ENCODE data around the gene SEC14L6. TPM values are rescaled to one million over a fixed set of nuclear protein-coding genes. Genes with fewer than 3 reads are reported as not detected.

SEC14L6 gene
- total RNA-seq, 4 donors from 2014 or later, result 0.22 to 3.0 (median 0.54) TPM

- 100% methylated on average over 2 of the region's 12 CpGs; no CpG with 5 or more reads in 1 of the 2 donors for WGBS, 2 donors (ENCODE audit: low coverage in 1 of 2)
- no peaks in the 10 kb centered on the region for H3K9me3 ChIP-seq
- peaks cover 54% of the 10 kb centered on the region for H3K27me3 ChIP-seq
- H3K4me1 ChIP-seq, result no peaks in the 10 kb centered on the region
- no peak for ATAC-seq
- H3K4me3 ChIP-seq, result no peak overlapping the region
- no peak overlapping the region for H3K27ac ChIP-seq
- no peaks in the 10 kb centered on the region for H3K36me3 ChIP-seq
- no peak for TF ChIP-seq EP300 (IDR thresholded peaks at IDR 0.05)
- TF ChIP-seq POLR2A (IDR thresholded peaks at IDR 0.05), result no peak
- no peak for TF ChIP-seq CTCF (IDR thresholded peaks at IDR 0.05)
- TF ChIP-seq POLR2AphosphoS5 (IDR thresholded peaks at IDR 0.05), result no peak
These were observed 54.4 kb downstream of the SEC14L6 start for GRCh38 chr22:30492144-30492543.

- H3K27ac ChIP-seq, result no peak overlapping the region
- no CpG with 5 or more reads among the region's 7 CpGs for WGBS, 2 donors (ENCODE audit: low coverage in 1 of 2)
These were observed 55.2 kb downstream of the SEC14L6 start for GRCh38 chr22:30491381-30491780.

GRCh38 chr22:30490399-30490798, 56.1 kb downstream of the SEC14L6 start:
- H3K27me3 ChIP-seq, result peaks cover 50% of the 10 kb centered on the region
- TF ChIP-seq CTCF (IDR thresholded peaks at IDR 0.05) (no peak), POLR2AphosphoS5 (IDR thresholded peaks at IDR 0.05) (no peak), EP300 (IDR thresholded peaks at IDR 0.05) (no peak), POLR2A (IDR thresholded peaks at IDR 0.05) (no peak)

More at GRCh38 chr22:30491381-30491780, 55.2 kb downstream of the SEC14L6 start:
- no peak for TF ChIP-seq EP300 (IDR thresholded peaks at IDR 0.05)
- no peaks in the 10 kb centered on the region for H3K36me3 ChIP-seq
- no peaks in the 10 kb centered on the region for H3K9me3 ChIP-seq
- peaks cover 54% of the 10 kb centered on the region for H3K27me3 ChIP-seq
- H3K4me3 ChIP-seq, result no peak overlapping the region
- H3K4me1 ChIP-seq, result no peaks in the 10 kb centered on the region
- no peak for ATAC-seq

GRCh38 chr22:30488121-30488520, 58.4 kb downstream of the SEC14L6 start:
- Histone ChIP-seq H3K4me1 (peaks cover 0 to 5% (median 0%) of the 10 kb centered on the region in 3 donors), H3K36me3 (no peaks in the 10 kb centered on the region), H3K9me3 (no peaks in the 10 kb centered on the region), H3K27me3 (peaks cover 31% of the 10 kb centered on the region), H3K27ac (no peak overlapping the region), H3K4me3 (no peak overlapping the region)
- no peak for ATAC-seq
- TF ChIP-seq CTCF (IDR thresholded peaks at IDR 0.05), result no peak
- no peak for TF ChIP-seq POLR2AphosphoS5 (IDR thresholded peaks at IDR 0.05)
- TF ChIP-seq POLR2A (IDR thresholded peaks at IDR 0.05), result no peak
- no peak for TF ChIP-seq EP300 (IDR thresholded peaks at IDR 0.05)
- WGBS, 2 donors (ENCODE audit: low coverage in 1 of 2), result 54 to 76% methylated on average over 3 to 6 of the region's 7 CpGs

More at GRCh38 chr22:30490399-30490798, 56.1 kb downstream of the SEC14L6 start:
- H3K4me3 ChIP-seq, result no peak overlapping the region
- WGBS, 2 donors (ENCODE audit: low coverage in 1 of 2), result 73% methylated on average over 6 of the region's 11 CpGs; no CpG with 5 or more reads in 1 of the 2 donors
- H3K4me1 ChIP-seq, result peaks cover 0 to 2% (median 0%) of the 10 kb centered on the region in 3 donors
- no peak for ATAC-seq
- no peaks in the 10 kb centered on the region for H3K36me3 ChIP-seq
- H3K27ac ChIP-seq, result no peak overlapping the region
- no peaks in the 10 kb centered on the region for H3K9me3 ChIP-seq

- WGBS, 2 donors (ENCODE audit: low coverage in 1 of 2), result 60% methylated on average over 6 to 8 of the region's 8 CpGs
- peaks cover 0 to 5% (median 0%) of the 10 kb centered on the region in 3 donors for H3K4me1 ChIP-seq
- ATAC-seq, result no peak
These were observed 59.9 kb downstream of the SEC14L6 start for GRCh38 chr22:30486661-30487115.

More at GRCh38 chr22:30486661-30487115, 59.9 kb downstream of the SEC14L6 start:
- no peak overlapping the region for H3K4me3 ChIP-seq
- TF ChIP-seq CTCF (IDR thresholded peaks at IDR 0.05), result no peak
- TF ChIP-seq POLR2AphosphoS5 (IDR thresholded peaks at IDR 0.05), result no peak
- TF ChIP-seq EP300 (IDR thresholded peaks at IDR 0.05), result no peak
- TF ChIP-seq POLR2A (IDR thresholded peaks at IDR 0.05), result no peak
- H3K36me3 ChIP-seq, result no peaks in the 10 kb centered on the region
- H3K27ac ChIP-seq, result no peak overlapping the region
- H3K27me3 ChIP-seq, result peaks cover 20% of the 10 kb centered on the region
- no peaks in the 10 kb centered on the region for H3K9me3 ChIP-seq
